Natural killer cell treated with Interleukin-12 subunit alpha and Interleukin-12 subunit beta and Interleukin-15 and Interleukin-18, amount 100 ng/mL, for 72 hours (primary cell): ENCODE data around the gene SDR42E2. TPM values are rescaled to one million over a fixed set of nuclear protein-coding genes. Genes with fewer than 3 reads are reported as not detected.
A peak's percentile ranks its signal among the peaks of the same experiment; 100 is the strongest.

ENCODE experiments used
- ATAC-seq, 2 donors: fragments of 150-1000 bp; cut with Tn5 transposase in 1 of 2; sonication (Bioruptor Pico), chemical (Tn5 transposase) in 1 of 2; 2 replicates each; pipeline ENCODE4 v1.10.0; 2021
- DNase-seq: peaks from one replicate; pipeline ENCODE4 v3.0.0; 2022; ENCODE audit warnings: low spot score
- H3K27ac Mint-ChIP-seq, 2 donors: 1 replicate in 1 of 2; 2 replicates in 1 of 2; pipeline ENCODE4 v1.8.0; 2022; ENCODE audit warnings: mixed read lengths in 2 of 2, mild to moderate bottlenecking in 1 of 2, moderate library complexity in 1 of 2
- H3K27me3 Mint-ChIP-seq, 2 donors: 1 replicate in 1 of 2; 2 replicates in 1 of 2; pipeline ENCODE4 v1.8.0; 2022; ENCODE audit warnings: mixed read lengths in 2 of 2
- H3K36me3 Mint-ChIP-seq: one replicate; pipeline ENCODE4 v1.8.0; 2022; ENCODE audit warnings: mixed read lengths
- H3K4me1 Mint-ChIP-seq, 2 donors: 1 replicate in 1 of 2; 2 replicates in 1 of 2; pipeline ENCODE4 v1.8.0; 2022; ENCODE audit warnings: low read depth in 2 of 2, mixed read lengths in 2 of 2, mild to moderate bottlenecking in 1 of 2
- H3K4me3 Mint-ChIP-seq: one replicate; pipeline ENCODE4 v1.8.0; 2022; ENCODE audit warnings: mixed read lengths
- H3K9me3 Mint-ChIP-seq: 2 replicates; pipeline ENCODE4 v1.8.0; 2022; ENCODE audit warnings: mixed read lengths
- total RNA-seq, 2 donors: library from RNA; stranded (reverse); gene quantifications; one replicate each; pipeline ENCODE4 v1.2.3, GENCODE V29; 2022

The SDR42E2 gene
- total RNA-seq, 2 donors from 2014 or later, result 0.22 TPM; not detected in 1

DNA sequence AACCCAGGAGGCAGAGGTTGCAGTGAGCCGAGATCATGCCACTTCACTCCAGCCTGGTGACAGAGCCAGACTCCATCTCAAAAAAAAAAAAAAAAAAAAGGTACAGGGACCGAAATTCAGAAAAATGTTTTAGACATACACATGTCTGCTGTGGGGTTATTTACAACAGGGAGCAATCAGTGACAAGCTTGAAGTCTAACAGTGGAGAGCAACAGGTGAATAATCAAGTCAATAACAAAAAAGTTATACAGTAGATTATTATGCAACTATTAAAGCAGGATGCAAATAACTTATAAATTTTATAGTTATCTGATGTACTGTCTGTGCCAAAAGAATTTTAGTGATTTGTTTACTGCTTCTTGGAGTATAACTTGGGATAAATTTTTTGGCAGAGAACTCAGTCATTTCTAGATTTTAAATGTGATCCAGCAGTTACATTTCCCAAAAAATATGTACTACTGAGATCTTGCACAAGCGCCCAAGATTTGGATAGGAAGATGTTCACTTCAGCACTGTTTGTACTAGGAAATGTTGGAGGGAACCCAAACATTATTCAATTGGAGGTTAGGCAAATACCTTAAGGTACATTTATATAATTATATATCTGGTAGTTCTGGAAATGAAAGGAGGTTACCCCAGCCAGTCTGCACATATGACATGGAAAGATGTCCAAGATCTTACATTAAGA is 77.9 kb downstream of the SDR42E2 start:
- H3K27me3 Mint-ChIP-seq, result no peaks in the 10 kb centered on the region
- peak overlapping the region; percentile 86 to 90 for H3K27ac Mint-ChIP-seq
- H3K36me3 Mint-ChIP-seq, result no peaks in the 10 kb centered on the region
- peaks cover 7% of the 10 kb centered on the region in 2 donors for H3K4me1 Mint-ChIP-seq
- DNase-seq, result no peak
- H3K9me3 Mint-ChIP-seq, result no peaks in the 10 kb centered on the region
- ATAC-seq, result no peak
- peak overlapping the region; percentile 8 for H3K4me3 Mint-ChIP-seq

Other genes starting within 250 kb of the SDR42E2 start
- gene UQCRC2, start 209.1 kb upstream of the SDR42E2 start, total RNA-seq, result 100 to 1,000 TPM; 204 to 261 TPM
- not detected for gene PDZD9, start 161.4 kb upstream of the SDR42E2 start, total RNA-seq
- 10 to 100 TPM; 10.9 to 14.1 TPM for gene MOSMO, start 154.4 kb upstream of the SDR42E2 start, total RNA-seq
- under 1 TPM in 1 of 2 donors, not detected in 1; 0.67 TPM for gene VWA3A, start 70.0 kb upstream of the SDR42E2 start, total RNA-seq
- 10 to 100 TPM; 13.7 to 42.6 TPM for gene EEF2K, start 43.8 kb downstream of the SDR42E2 start, total RNA-seq
- 100 to 1,000 TPM in 1 of 2 donors, 10 to 100 TPM in 1; 54.7 to 114 TPM for gene POLR3E, start 134.9 kb downstream of the SDR42E2 start, total RNA-seq
- gene CDR2, start 212.1 kb downstream of the SDR42E2 start, total RNA-seq, result 10 to 100 TPM; 41.5 to 47.6 TPM